ENCODE results near the gene TP53RK.
A peak's percentile ranks its signal among the peaks of the same experiment; 100 is the strongest.

The TP53RK gene

GRCh38 chr20:46709459-46710152, 20.4 kb upstream of the TP53RK start, which contains the start of gene SLC2A10 (continued):
- no peak for TF ChIP-seq ZNF48 (tag by site-specific recombination; IDR thresholded peaks at IDR 0.05)
- no peak for TF ChIP-seq ZNF600 (tag by site-specific recombination; IDR thresholded peaks at IDR 0.05)
- TF ChIP-seq ZNF610 (tag by site-specific recombination; IDR thresholded peaks at IDR 0.05; ENCODE audit: borderline replicate concordance), result no peak
- TF ChIP-seq, protein P1, sequence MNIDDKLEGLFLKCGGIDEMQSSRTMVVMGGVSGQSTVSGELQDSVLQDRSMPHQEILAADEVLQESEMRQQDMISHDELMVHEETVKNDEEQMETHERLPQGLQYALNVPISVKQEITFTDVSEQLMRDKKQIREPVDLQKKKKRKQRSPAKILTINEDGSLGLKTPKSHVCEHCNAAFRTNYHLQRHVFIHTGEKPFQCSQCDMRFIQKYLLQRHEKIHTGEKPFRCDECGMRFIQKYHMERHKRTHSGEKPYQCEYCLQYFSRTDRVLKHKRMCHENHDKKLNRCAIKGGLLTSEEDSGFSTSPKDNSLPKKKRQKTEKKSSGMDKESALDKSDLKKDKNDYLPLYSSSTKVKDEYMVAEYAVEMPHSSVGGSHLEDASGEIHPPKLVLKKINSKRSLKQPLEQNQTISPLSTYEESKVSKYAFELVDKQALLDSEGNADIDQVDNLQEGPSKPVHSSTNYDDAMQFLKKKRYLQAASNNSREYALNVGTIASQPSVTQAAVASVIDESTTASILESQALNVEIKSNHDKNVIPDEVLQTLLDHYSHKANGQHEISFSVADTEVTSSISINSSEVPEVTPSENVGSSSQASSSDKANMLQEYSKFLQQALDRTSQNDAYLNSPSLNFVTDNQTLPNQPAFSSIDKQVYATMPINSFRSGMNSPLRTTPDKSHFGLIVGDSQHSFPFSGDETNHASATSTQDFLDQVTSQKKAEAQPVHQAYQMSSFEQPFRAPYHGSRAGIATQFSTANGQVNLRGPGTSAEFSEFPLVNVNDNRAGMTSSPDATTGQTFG (tag by site-specific recombination; IDR thresholded peaks at IDR 0.05; ENCODE audit: borderline replicate concordance), result no peak
- TF ChIP-seq, protein P2, sequence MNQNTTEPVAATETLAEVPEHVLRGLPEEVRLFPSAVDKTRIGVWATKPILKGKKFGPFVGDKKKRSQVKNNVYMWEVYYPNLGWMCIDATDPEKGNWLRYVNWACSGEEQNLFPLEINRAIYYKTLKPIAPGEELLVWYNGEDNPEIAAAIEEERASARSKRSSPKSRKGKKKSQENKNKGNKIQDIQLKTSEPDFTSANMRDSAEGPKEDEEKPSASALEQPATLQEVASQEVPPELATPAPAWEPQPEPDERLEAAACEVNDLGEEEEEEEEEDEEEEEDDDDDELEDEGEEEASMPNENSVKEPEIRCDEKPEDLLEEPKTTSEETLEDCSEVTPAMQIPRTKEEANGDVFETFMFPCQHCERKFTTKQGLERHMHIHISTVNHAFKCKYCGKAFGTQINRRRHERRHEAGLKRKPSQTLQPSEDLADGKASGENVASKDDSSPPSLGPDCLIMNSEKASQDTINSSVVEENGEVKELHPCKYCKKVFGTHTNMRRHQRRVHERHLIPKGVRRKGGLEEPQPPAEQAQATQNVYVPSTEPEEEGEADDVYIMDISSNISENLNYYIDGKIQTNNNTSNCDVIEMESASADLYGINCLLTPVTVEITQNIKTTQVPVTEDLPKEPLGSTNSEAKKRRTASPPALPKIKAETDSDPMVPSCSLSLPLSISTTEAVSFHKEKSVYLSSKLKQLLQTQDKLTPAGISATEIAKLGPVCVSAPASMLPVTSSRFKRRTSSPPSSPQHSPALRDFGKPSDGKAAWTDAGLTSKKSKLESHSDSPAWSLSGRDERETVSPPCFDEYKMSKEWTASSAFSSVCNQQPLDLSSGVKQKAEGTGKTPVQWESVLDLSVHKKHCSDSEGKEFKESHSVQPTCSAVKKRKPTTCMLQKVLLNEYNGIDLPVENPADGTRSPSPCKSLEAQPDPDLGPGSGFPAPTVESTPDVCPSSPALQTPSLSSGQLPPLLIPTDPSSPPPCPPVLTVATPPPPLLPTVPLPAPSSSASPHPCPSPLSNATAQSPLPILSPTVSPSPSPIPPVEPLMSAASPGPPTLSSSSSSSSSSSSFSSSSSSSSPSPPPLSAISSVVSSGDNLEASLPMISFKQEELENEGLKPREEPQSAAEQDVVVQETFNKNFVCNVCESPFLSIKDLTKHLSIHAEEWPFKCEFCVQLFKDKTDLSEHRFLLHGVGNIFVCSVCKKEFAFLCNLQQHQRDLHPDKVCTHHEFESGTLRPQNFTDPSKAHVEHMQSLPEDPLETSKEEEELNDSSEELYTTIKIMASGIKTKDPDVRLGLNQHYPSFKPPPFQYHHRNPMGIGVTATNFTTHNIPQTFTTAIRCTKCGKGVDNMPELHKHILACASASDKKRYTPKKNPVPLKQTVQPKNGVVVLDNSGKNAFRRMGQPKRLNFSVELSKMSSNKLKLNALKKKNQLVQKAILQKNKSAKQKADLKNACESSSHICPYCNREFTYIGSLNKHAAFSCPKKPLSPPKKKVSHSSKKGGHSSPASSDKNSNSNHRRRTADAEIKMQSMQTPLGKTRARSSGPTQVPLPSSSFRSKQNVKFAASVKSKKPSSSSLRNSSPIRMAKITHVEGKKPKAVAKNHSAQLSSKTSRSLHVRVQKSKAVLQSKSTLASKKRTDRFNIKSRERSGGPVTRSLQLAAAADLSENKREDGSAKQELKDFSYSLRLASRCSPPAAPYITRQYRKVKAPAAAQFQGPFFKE (tag by site-specific recombination; IDR thresholded peaks at IDR 0.05; ENCODE audit: borderline replicate concordance), result no peak
- TF ChIP-seq ZBTB49 (tag by site-specific recombination; IDR thresholded peaks at IDR 0.05; ENCODE audit: low read depth), result no peak
- TF ChIP-seq ZEB2 (tag by site-specific recombination; IDR thresholded peaks at IDR 0.05), result no peak
- no peak for TF ChIP-seq ZNF157 (tag by site-specific recombination; IDR thresholded peaks at IDR 0.05)
- no peak for TF ChIP-seq ZNF19 (tag by site-specific recombination; IDR thresholded peaks at IDR 0.05; ENCODE audit: low read depth)
- TF ChIP-seq ZNF239 (tag by site-specific recombination; IDR thresholded peaks at IDR 0.05), result no peak
- TF ChIP-seq ZNF473 (tag by site-specific recombination; IDR thresholded peaks at IDR 0.05), result no peak
- TF ChIP-seq ZNF274 (IDR thresholded peaks at IDR 0.05; ENCODE audit: low read length), result no peak
- no peak for TF ChIP-seq ZNF274 (tag by site-specific recombination; IDR thresholded peaks at IDR 0.05; ENCODE audit: borderline replicate concordance)
- no peak; the same call in 1 of the 2 replicates for TF ChIP-seq ZNF398 (tag by site-specific recombination; IDR thresholded peaks at IDR 0.05)
- TF ChIP-seq GLIS2 (tag by site-specific recombination; IDR thresholded peaks at IDR 0.05), result peak; percentile 38; the same call in 1 of the 2 replicates
- TF ChIP-seq ZNF184 (tag by site-specific recombination; IDR thresholded peaks at IDR 0.05), result no peak
- 0 out of 2 replicates have a peak, but pooled peaks have one; percentile 46 for TF ChIP-seq PBX3 (CRISPR knock-in tag; IDR thresholded peaks at IDR 0.05)
- peak; percentile 76 for TF ChIP-seq ZFHX2 (tag by site-specific recombination; conservative IDR thresholded peaks at IDR 0.05)
- 0 out of 2 replicates have a peak, but pooled peaks have one; percentile 16 for TF ChIP-seq CTCF (tag by site-specific recombination; IDR thresholded peaks at IDR 0.05)
- TF ChIP-seq ZNF654 (tag by site-specific recombination; IDR thresholded peaks at IDR 0.05; ENCODE audit: low read depth), result no peak
- TF ChIP-seq ZNF596 (tag by site-specific recombination; IDR thresholded peaks at IDR 0.05), result no peak
- no peak for TF ChIP-seq ZNF133 (tag by site-specific recombination; IDR thresholded peaks at IDR 0.05)
- TF ChIP-seq ZNF121 (tag by site-specific recombination; IDR thresholded peaks at IDR 0.05), result no peak
- no peak for TF ChIP-seq ZNF677 (tag by site-specific recombination; IDR thresholded peaks at IDR 0.05)
